GM12878 (cell line): ENCODE results near the gene ZFP36. TPM values are rescaled to one million over a fixed set of nuclear protein-coding genes. Genes with fewer than 3 reads are reported as not detected.
A peak's percentile ranks its signal among the peaks of the same experiment; 100 is the strongest.

Experiments
- BACH1 ChIP-seq: fragments of 450-650 bp; IDR thresholded peaks from 2 replicates; pipeline ENCODE4 v1.6.1; 2017; ENCODE audit warnings: mild to moderate bottlenecking, borderline replicate concordance
- BHLHE40 ChIP-seq, 2 experiments: fragments of 450-650 bp in 1 of 2; IDR thresholded peaks; 2 replicates each; pipeline ENCODE4 v1.6.1; 2011 to 2017; ENCODE audit warnings: low read depth in 2 of 2, borderline replicate concordance in 1 of 2, improper control_type of control experiment in 1 of 2, low read length in 1 of 2, mild to moderate bottlenecking in 1 of 2
- CHD2 ChIP-seq: IDR thresholded peaks from 2 replicates; pipeline ENCODE4 v1.6.1; 2011; ENCODE audit warnings: low read depth, low read length, improper control_type of control experiment, borderline replicate concordance
- CREM ChIP-seq: IDR thresholded peaks from 2 replicates; pipeline ENCODE4 v1.6.1; 2014; ENCODE audit warnings: antibody characterized with exemption, low read depth
- EP300 ChIP-seq, 2 experiments: fragments of 150-350 bp in 1 of 2; IDR thresholded peaks; 2 replicates each; pipeline ENCODE4 v1.6.1; 2011 to 2012; ENCODE audit warnings: low read depth in 2 of 2, low read length in 2 of 2, borderline replicate concordance in 1 of 2, improper control_type of control experiment in 1 of 2, inconsistent platforms in 1 of 2; ENCODE audit not compliant: control insufficient read depth in 1 of 2
- FOXK2 ChIP-seq: fragments of 450-650 bp; IDR thresholded peaks from 2 replicates; pipeline ENCODE4 v1.6.1; 2017; ENCODE audit warnings: mild to moderate bottlenecking, moderate library complexity
- GABPA ChIP-seq: IDR thresholded peaks from 2 replicates; pipeline ENCODE4 v1.6.1; 2014; ENCODE audit warnings: antibody characterized with exemption, low read depth, mild to moderate bottlenecking, inconsistent platforms
- HSF1 ChIP-seq: fragments of 150-350 bp; IDR thresholded peaks from 2 replicates; pipeline ENCODE4 v1.6.1; 2014; ENCODE audit warnings: mild to moderate bottlenecking, low read depth, low read length
- IKZF1 ChIP-seq: fragments of 450-650 bp; conservative IDR thresholded peaks from 2 replicates; pipeline ENCODE4 v1.6.1; 2017; ENCODE audit warnings: antibody characterized with exemption, mild to moderate bottlenecking
- IRF5 ChIP-seq: fragments of 450-650 bp; IDR thresholded peaks from 2 replicates; pipeline ENCODE4 v1.6.1; 2017; ENCODE audit warnings: borderline replicate concordance
- KLF5 ChIP-seq: fragments of 450-650 bp; IDR thresholded peaks from 2 replicates; pipeline ENCODE4 v1.6.1; 2014; ENCODE audit warnings: mild to moderate bottlenecking; ENCODE audit not compliant: partially characterized antibody
- NKRF ChIP-seq: fragments of 450-650 bp; conservative IDR thresholded peaks from 2 replicates; pipeline ENCODE4 v1.6.1; 2017; ENCODE audit warnings: mild to moderate bottlenecking, moderate library complexity
- PAX8 ChIP-seq: fragments of 450-650 bp; IDR thresholded peaks from 2 replicates; pipeline ENCODE4 v1.6.1; 2017; ENCODE audit warnings: mild to moderate bottlenecking, moderate library complexity
- SIN3A ChIP-seq: IDR thresholded peaks from 2 replicates; pipeline ENCODE4 v1.6.1; 2012; ENCODE audit warnings: low read depth, low read length, improper control_type of control experiment
- SMC3 ChIP-seq: IDR thresholded peaks from 2 replicates; pipeline ENCODE4 v1.6.1; 2011; ENCODE audit warnings: low read length, improper control_type of control experiment, borderline replicate concordance
- USF2 ChIP-seq: IDR thresholded peaks from 2 replicates; pipeline ENCODE4 v1.6.1; 2011; ENCODE audit warnings: low read depth, low read length, improper control_type of control experiment, borderline replicate concordance
- ZNF592 ChIP-seq: fragments of 450-650 bp; IDR thresholded peaks from 2 replicates; pipeline ENCODE4 v1.6.1; 2017; ENCODE audit warnings: mild to moderate bottlenecking, moderate library complexity
- ZZZ3 ChIP-seq: IDR thresholded peaks from 2 replicates; pipeline ENCODE4 v1.6.1; 2011; ENCODE audit warnings: low read depth; ENCODE audit not compliant: control insufficient read depth, insufficient read length
- polyA plus RNA-seq, 11 experiments: library from polyadenylated mRNA; depleted of rRNA in 4 of 11; unstranded in 6 of 11; stranded (reverse) in 5 of 11; fragments of >200 nt; fragmentation: Nextera tagmentation in 4 of 11; fragmentation: Illumina TruSeq in 1 of 11; extraction: Ambion mirVana in 4 of 11; extraction: Trizol in 1 of 11; gene quantifications; 1 replicate in 1 of 11; 2 replicates in 10 of 11; pipeline versions ENCODE4 v1.2.1 to v1.2.3, GENCODE V29; 2011 to 2016; ENCODE audit warnings: inconsistent platforms in 2 of 11, missing spikeins in 2 of 11, low read depth in 1 of 11
- total RNA-seq, 4 experiments: library from RNA; depleted of rRNA in 3 of 4; stranded (reverse); fragments of >200 nt in 3 of 4; fragmentation: Illumina TruSeq in 1 of 4; extraction: Trizol in 1 of 4; gene quantifications; 2 replicates each; pipeline versions ENCODE4 v1.2.1 to v1.2.3, GENCODE V29; 2013 to 2021

Gene ZFP36
- total and polyA plus RNA-seq, 10 of the 15 experiments (the other 5 are each of a cell fraction or from before 2014, with no cell fraction given): 5.3 to 55.0 (median 18.1) TPM

GRCh38 chr19:39401549-39402345, 4.9 kb upstream of the ZFP36 start (continued):
- TF ChIP-seq HSF1 (0 out of 2 replicates have a peak, but pooled peaks have one; percentile 7), SIN3A (no peak), ZZZ3 (no peak), SMC3 (0 out of 2 replicates have a peak, but pooled peaks have one; percentile 10), GABPA (no peak), EP300 (IDR thresholded peaks at IDR 0.05; ENCODE audit: borderline replicate concordance in 1 of 2, control insufficient read depth in 1 of 2, low read depth in 2 of 2, low read length in 2 of 2) (peak; percentile 83 to 93; a peak in 3 of 4 replicates), PAX8 (peak; percentile 19), KLF5 (peak; percentile 71), BACH1 (peak; percentile 79), CHD2 (peak; percentile 89), NKRF (no peak), IKZF1 (peak; percentile 67), ZNF592 (peak; percentile 69; the same call in 1 of the 2 replicates), FOXK2 (0 out of 2 replicates have a peak, but pooled peaks have one; percentile 24), CREM (peak; percentile 81; the same call in 1 of the 2 replicates), USF2 (no peak; the same call in 1 of the 2 replicates), IRF5 (peak; percentile 63; the same call in 1 of the 2 replicates), BHLHE40 (IDR thresholded peaks at IDR 0.05; ENCODE audit: borderline replicate concordance in 1 of 2, low read depth in 2 of 2, low read length in 1 of 2) (peak; percentile 95 to 98)
